Mammary epithelial cell (primary cell): ENCODE measurements around the gene CD9.

Source experiments
- CTCF ChIP-seq, 2 donors: IDR thresholded peaks in 1 of 2; conservative IDR thresholded peaks in 1 of 2; 2 replicates each; pipeline ENCODE4 v1.5.1; 2011 to 2012; ENCODE audit warnings: inconsistent platforms in 2 of 2, low read length in 2 of 2, mild to moderate bottlenecking in 2 of 2, control low read depth in 1 of 2, low read depth in 1 of 2; ENCODE audit not compliant: insufficient read depth in 1 of 2; ENCODE audit errors: extremely low read depth in 1 of 2
- EZH2 ChIP-seq: IDR thresholded peaks from 2 replicates; pipeline ENCODE4 v1.6.1; 2012; ENCODE audit warnings: low read length, inconsistent platforms, borderline replicate concordance

DNA sequence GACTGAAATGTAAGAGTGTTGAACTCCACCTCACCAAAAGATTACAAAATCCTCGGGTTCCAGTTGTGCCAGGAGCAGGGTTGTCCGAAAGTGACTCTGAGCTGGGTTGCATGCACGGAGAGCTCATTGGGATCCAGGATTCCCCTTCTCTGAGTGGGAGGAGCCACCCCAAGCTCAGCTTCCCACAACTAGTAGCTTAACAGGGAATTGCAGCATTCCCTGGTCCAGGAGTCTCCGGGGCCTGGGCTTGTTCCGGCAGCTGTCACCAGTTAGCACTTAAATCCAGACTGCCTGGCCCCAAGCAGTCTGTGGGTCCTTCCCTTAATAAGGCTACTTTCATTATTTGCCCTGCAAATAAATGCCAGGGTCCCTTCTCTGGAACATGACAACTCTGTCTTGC lies 50.1 kb downstream of the CD9 start:
- TF ChIP-seq EZH2 (no peak), CTCF (conservative IDR thresholded peaks at IDR 0.05 in 1 of 2, IDR thresholded peaks at IDR 0.05 in 1 of 2; ENCODE audit: extremely low read depth in 1 of 2, insufficient read depth in 1 of 2, low read depth in 1 of 2, low read length in 2 of 2) (no peak)
